Measurements from ENCODE around the gene USP17L13.
"Not testable (repeated sequence)": the region's sequence is repeated elsewhere in the genome, so short reads cannot be mapped to it uniquely, and the experiment has no call there.

DNA sequence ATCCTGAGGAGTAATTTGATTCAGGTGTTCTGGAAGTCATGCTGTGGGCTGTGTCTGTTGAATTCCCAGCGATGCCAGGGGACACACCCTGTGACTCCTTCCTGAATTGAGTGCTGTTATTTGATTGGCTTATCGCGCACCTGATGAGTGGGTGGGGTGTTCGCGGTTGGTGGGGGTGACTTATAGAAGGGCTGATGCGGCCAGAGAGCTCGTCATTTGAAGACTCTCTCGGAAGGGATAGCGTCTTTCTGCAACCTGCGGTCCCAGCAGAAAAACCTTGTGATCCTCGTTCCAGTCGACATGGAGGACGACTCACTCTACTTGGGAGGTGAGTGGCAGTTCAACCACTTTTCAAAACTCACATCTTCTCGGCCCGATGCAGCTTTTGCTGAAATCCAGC, 33.1 kb downstream of the USP17L13 start, which contains the start of gene USP17L20:
- TF ChIP-seq, protein P1, sequence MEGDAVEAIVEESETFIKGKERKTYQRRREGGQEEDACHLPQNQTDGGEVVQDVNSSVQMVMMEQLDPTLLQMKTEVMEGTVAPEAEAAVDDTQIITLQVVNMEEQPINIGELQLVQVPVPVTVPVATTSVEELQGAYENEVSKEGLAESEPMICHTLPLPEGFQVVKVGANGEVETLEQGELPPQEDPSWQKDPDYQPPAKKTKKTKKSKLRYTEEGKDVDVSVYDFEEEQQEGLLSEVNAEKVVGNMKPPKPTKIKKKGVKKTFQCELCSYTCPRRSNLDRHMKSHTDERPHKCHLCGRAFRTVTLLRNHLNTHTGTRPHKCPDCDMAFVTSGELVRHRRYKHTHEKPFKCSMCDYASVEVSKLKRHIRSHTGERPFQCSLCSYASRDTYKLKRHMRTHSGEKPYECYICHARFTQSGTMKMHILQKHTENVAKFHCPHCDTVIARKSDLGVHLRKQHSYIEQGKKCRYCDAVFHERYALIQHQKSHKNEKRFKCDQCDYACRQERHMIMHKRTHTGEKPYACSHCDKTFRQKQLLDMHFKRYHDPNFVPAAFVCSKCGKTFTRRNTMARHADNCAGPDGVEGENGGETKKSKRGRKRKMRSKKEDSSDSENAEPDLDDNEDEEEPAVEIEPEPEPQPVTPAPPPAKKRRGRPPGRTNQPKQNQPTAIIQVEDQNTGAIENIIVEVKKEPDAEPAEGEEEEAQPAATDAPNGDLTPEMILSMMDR (IDR thresholded peaks at IDR 0.05), result not testable (repeated sequence)
- TF ChIP-seq POLR2AphosphoS5, POLR2A (IDR thresholded peaks at IDR 0.05): not testable (repeated sequence)

All from transverse colon (tissue), 4 donors.